ENCODE measurements around the gene GABRG3. TPM values are rescaled to one million over a fixed set of nuclear protein-coding genes. Genes with fewer than 3 reads are reported as not detected.
A peak's percentile ranks its signal among the peaks of the same experiment; 100 is the strongest.

GABRG3 gene
- total RNA-seq, 1 experiment from 2014 or later: 0.15 TPM

DNA sequence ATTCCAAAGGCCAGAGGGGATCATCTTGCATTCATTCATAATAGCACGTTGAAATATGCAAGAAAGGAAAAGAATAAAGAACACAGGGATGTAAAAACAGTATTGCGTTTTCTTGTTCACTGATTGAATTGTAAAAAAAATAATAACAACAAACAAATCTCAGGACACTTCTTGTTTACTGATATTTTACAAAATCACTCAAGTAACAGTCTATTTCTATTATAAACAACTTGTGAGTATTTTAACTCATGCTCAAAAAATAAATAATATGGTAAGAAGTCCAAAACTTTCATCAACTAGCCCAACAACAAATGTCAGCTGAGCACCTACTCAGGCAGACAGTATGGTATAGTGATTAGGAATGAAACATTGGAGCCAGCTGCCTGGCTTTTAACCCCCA, 2.2 kb upstream of the GABRG3 start:
- no peak overlapping the region for H4K5ac ChIP-seq (ENCODE audit: insufficient read length, low read depth, low read length)
- no peak overlapping the region for H2BK20ac ChIP-seq (ENCODE audit: low read depth, low read length, poor library complexity, severe bottlenecking)
- no peak overlapping the region for H2BK15ac ChIP-seq (ENCODE audit: low read depth, low read length)
- H3K56ac ChIP-seq (ENCODE audit: insufficient read length, low read depth, low read length): no peak overlapping the region
- peaks cover 87% of the 10 kb centered on the region for H3K27me3 Mint-ChIP-seq (ENCODE audit: low read depth)
- H3K79me1 ChIP-seq (ENCODE audit: insufficient read depth, low read depth, low read length, poor library complexity, severe bottlenecking): no peaks in the 10 kb centered on the region
- no peak overlapping the region for H2BK12ac ChIP-seq (ENCODE audit: insufficient read length, low read depth, low read length)
- H4K20me1 ChIP-seq (ENCODE audit: control insufficient read depth, insufficient read depth, insufficient read length): no peaks in the 10 kb centered on the region
- peaks cover 10 to 11% of the 10 kb centered on the region in 2 experiments; a peak in 3 of 4 replicates for H3K4me1 Mint-ChIP-seq
- no peak overlapping the region for H2BK5ac ChIP-seq (ENCODE audit: insufficient read length, low read length)
- H3K27ac Mint-ChIP-seq: no peak overlapping the region
- H3K4me2 ChIP-seq (ENCODE audit: insufficient read depth, insufficient read length, low read length): no peak overlapping the region
- H3K23ac ChIP-seq (ENCODE audit: insufficient read length, low read depth, low read length): no peak overlapping the region
- no peak overlapping the region for H3K27ac ChIP-seq (ENCODE audit: insufficient read length, low read depth, low read length)
- no peak overlapping the region for H3K4ac ChIP-seq (ENCODE audit: low read depth, low read length)
- no peak overlapping the region for H4K91ac ChIP-seq (ENCODE audit: insufficient read length, low read depth, low read length)
- DNase-seq: no peak
- H3K36me3 Mint-ChIP-seq (ENCODE audit: insufficient read depth in 1 of 3, low read depth in 3 of 3): no peaks in the 10 kb centered on the region
- no peaks in the 10 kb centered on the region for H3K79me2 ChIP-seq (ENCODE audit: insufficient read depth, low read length)
- peaks cover 26% of the 10 kb centered on the region for H3K27me3 ChIP-seq (ENCODE audit: insufficient read depth, low read length)
- H3K14ac ChIP-seq (ENCODE audit: insufficient read depth, low read length): no peak overlapping the region
- H3K4me1 ChIP-seq (ENCODE audit: insufficient read depth, low read length): no peaks in the 10 kb centered on the region; the same call in 1 of the 2 replicates
- no peak overlapping the region for H2AFZ ChIP-seq (ENCODE audit: low read length)
- peaks cover 12% of the 10 kb centered on the region for H3K23me2 ChIP-seq (ENCODE audit: insufficient read length, low read depth, low read length, poor library complexity, severe bottlenecking)
- H3K9ac ChIP-seq (ENCODE audit: extremely low read depth, insufficient read length, low read length): no peak overlapping the region
- no peak overlapping the region for H2AK5ac ChIP-seq (ENCODE audit: insufficient read length, low read length)
- H3K9me3 Mint-ChIP-seq: peaks cover 0 to 2% of the 10 kb centered on the region in 2 experiments; a peak in 1 of 5 replicates
- peak overlapping the region in 1 of 2 experiments; percentile 50; a peak in 1 of 5 replicates for H3K4me3 Mint-ChIP-seq
- no peak overlapping the region for H2BK120ac ChIP-seq (ENCODE audit: low read depth, low read length, poor library complexity, severe bottlenecking)
- no peak overlapping the region for H3T11ph ChIP-seq (ENCODE audit: low read length)
- H4K8ac ChIP-seq (replicated peaks; ENCODE audit: insufficient read length, low read depth, low read length): no peak overlapping the region
- no peaks in the 10 kb centered on the region for H3K9me3 ChIP-seq (ENCODE audit: control insufficient read depth, low read depth, low read length)
- H3K18ac ChIP-seq (ENCODE audit: insufficient read length, low read depth, low read length): no peak overlapping the region
- TF ChIP-seq, protein P1, sequence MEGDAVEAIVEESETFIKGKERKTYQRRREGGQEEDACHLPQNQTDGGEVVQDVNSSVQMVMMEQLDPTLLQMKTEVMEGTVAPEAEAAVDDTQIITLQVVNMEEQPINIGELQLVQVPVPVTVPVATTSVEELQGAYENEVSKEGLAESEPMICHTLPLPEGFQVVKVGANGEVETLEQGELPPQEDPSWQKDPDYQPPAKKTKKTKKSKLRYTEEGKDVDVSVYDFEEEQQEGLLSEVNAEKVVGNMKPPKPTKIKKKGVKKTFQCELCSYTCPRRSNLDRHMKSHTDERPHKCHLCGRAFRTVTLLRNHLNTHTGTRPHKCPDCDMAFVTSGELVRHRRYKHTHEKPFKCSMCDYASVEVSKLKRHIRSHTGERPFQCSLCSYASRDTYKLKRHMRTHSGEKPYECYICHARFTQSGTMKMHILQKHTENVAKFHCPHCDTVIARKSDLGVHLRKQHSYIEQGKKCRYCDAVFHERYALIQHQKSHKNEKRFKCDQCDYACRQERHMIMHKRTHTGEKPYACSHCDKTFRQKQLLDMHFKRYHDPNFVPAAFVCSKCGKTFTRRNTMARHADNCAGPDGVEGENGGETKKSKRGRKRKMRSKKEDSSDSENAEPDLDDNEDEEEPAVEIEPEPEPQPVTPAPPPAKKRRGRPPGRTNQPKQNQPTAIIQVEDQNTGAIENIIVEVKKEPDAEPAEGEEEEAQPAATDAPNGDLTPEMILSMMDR (conservative IDR thresholded peaks at IDR 0.05): no peak
- WGBS (ENCODE audit: extremely low coverage, insufficient read length, low lambda C conversion rate): no CpG with 5 or more reads among the region's 2 CpGs
